H1 (cell line): ENCODE data around the gene MTR.

Experiments used
- CTCF ChIP-seq, 3 experiments: IDR thresholded peaks; 1 replicate in 2 of 3; 2 replicates in 1 of 3; pipeline versions ENCODE4 v1.5.1 to v1.6.1; 2011; ENCODE audit warnings: low read length in 3 of 3, mild to moderate bottlenecking in 3 of 3, inconsistent platforms in 2 of 3, low read depth in 1 of 3, moderate library complexity in 1 of 3; ENCODE audit not compliant: insufficient read depth in 1 of 3; ENCODE audit errors: control extremely low read depth in 1 of 3
- GTF2F1 ChIP-seq: IDR thresholded peaks from 2 replicates; pipeline ENCODE4 v1.6.1; 2012; ENCODE audit warnings: low read depth, low read length, improper control_type of control experiment, borderline replicate concordance

- TF ChIP-seq CTCF (IDR thresholded peaks at IDR 0.05; ENCODE audit: control extremely low read depth in 1 of 3, insufficient read depth in 1 of 3, low read depth in 1 of 3, low read length in 3 of 3) (peak; percentile 74 to 95 (median 78)), GTF2F1 (no peak)
Measured at GRCh38 chr1:236868625-236869467, 73.8 kb downstream of the MTR start.
